Kidney glomerular epithelial cell (primary cell): ENCODE measurements around the gene CMPK2.
"Not testable (repeated sequence)": the region's sequence is repeated elsewhere in the genome, so short reads cannot be mapped to it uniquely, and the experiment has no call there.

Experiments used
- DNase-seq: peaks from one replicate; lab custom pipeline; 2025; lab: John Stamatoyannopoulos, UW

Gene CMPK2, protein sequence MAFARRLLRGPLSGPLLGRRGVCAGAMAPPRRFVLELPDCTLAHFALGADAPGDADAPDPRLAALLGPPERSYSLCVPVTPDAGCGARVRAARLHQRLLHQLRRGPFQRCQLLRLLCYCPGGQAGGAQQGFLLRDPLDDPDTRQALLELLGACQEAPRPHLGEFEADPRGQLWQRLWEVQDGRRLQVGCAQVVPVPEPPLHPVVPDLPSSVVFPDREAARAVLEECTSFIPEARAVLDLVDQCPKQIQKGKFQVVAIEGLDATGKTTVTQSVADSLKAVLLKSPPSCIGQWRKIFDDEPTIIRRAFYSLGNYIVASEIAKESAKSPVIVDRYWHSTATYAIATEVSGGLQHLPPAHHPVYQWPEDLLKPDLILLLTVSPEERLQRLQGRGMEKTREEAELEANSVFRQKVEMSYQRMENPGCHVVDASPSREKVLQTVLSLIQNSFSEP

DNA sequence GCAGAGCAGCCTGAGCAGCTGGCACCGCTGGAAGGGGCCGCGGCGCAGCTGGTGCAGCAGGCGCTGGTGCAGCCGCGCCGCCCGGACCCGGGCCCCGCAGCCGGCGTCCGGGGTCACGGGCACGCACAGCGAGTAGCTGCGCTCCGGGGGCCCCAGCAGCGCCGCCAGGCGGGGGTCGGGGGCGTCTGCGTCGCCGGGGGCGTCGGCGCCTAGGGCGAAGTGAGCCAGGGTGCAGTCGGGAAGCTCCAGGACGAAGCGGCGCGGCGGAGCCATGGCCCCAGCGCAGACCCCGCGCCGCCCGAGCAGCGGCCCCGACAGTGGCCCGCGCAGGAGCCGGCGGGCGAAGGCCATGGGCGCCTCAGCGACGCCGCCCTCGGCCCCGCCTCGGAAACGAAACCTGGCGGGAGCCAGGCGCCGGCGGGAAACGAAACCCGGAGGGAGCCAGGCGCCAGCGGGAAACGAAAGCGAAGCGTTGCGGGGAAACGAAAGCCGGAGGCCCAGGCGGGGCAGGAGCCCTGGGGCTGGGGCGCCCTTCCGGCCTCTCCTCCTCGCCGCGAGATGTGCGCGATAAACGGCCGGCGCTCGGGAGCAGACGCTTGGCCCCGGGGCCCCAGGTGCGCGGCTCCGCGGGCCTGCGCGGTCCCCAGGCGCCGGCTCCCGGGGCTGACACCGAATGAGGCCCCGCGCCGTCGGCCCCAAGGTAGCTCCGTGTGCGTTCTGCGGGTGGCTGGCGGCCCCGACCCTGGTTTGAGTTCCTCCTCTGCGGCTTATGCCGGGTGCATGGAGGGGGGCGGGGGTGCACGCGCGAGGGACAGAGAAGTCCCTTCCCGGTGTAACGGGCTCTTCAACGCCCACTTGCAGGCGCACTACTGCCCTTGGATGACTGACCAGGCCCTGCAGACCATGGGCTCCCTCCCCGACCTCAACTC is at the start of gene CMPK2:
TSS of gene CMPK2 (minus strand) at position 562 of the 929 bp plus-strand sequence. CDS start at position 351, 211 bp downstream.
- no peak for DNase-seq

DNA sequence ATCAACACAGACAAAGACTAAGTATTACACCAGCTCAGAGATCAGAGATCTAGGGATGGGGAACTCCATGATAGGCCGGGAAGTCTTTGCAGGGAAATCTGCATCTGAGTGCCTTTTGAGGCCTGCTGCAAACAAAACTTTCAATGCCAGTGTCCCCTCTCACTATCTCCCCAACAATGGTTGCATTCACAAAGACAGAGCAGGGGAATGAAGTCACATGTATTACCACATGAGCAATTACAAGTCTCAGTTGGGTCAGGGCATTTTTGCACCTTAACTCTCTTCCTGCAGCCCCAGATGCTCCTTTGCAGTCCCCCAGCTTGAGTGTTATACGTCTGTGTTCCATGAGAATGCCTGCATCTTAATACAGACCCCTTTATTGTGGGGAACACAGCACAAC is 49.7 kb upstream of the CMPK2 start:
- no peak for DNase-seq

GRCh38 chr2:6914828-6915227 is 49.1 kb upstream of the CMPK2 start:
- DNase-seq: peak; percentile 30

GRCh38 chr2:6913415-6914157 is 47.9 kb upstream of the CMPK2 start:
- DNase-seq: no peak

DNA sequence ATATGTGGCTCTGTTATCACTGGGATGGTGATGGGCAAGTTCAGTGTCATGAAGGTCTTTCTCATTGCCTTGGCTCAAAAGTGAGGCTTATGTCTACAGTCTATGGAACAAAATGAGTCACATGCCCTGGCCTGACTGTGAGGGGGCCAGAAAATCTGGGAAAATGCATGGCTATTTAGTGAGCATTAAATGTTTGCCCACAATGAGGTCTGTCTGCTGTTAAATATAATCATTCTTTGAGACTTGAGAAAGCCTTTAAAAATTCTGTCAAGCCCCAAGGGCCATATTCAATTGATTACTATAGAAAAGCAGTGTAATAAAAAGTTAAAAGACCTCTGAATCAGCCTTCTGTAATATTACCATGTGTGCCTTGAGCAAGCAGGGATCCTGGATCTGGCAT is 46.0 kb upstream of the CMPK2 start:
- no peak for DNase-seq

- no peak for DNase-seq
Measured at GRCh38 chr2:6909431-6910385, 44.0 kb upstream of the CMPK2 start.

DNA sequence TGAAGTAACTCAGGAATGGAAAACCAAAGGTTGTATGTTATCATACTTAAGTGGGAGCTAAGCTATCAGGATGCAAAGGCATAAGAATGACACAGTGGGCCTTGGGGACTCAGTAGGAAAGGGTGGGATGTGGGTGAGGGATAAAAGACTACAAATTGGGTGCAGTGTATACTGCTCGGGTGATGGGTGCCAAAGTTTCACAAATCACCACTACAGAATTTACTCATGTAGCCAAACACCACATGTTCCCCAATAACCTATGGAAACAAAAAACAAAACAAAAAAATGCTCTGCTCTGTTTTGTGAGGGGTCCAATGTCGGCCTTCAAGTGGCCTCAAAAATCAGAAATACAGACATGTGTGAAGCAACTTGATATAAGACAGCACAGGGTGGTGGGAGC is 42.6 kb upstream of the CMPK2 start:
- no peak for DNase-seq

DNA sequence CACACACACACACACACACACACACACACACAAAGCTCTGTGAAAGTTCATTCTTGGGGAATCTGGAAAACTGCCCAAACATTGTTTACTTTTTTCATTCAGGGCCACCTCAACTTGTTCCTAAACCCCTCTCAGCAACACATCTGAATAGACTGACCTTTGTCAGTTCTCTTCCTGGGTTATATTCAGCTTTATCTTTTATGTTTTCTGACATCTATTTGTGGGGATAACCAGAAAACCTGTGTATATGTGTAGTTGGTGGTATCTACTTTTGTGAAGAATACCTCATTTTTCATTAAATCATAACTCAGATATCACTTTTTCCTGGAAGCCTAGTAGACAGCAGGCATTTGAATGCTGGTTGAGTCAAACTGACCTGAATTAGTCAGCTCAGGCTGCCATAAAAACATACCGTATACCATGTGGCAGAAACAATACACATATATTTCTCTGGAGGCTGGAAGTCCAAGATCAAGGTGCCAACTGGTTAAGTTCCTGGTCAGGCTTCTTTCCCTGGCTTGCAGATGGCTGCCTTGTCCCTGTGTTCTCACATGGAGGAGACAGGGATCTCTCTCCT is 40.5 kb upstream of the CMPK2 start:
- no peak for DNase-seq

DNA sequence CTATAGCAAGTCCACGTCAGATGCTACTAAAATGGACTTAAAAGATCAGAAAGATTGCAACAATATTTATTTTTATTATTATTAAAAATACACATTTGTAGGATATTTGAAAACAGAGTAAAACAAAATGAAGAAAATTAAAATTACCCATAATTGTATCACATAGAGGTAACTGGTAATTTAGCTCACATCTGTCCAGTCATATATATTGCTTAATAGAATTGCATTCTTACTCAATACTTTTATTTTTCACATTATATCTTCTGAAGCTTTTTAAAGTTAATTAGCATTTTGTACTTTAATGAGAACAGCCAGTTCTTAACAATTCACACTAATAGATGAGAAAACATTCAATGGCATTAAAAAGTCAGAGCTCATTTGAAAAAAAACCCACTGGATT is 40.0 kb upstream of the CMPK2 start:
- no peak for DNase-seq

DNA sequence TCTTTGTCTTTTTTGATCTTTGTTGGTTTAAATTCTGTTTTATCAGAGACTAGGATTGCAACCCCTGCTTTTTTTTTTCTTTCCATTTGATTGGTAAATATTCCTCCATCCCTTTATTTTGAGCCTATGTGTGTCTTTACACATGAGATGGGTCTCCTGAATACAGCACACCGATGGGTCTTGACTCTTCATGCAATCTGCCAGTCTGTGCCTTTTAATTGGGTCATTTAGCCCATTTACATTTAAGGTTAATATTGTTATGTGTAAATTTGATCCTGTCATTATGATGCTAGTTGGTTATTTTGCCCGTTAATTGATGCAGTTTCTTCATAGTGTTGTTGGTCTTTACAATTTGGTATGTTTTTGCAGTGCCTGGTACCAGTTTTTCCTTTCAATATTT is 36.9 kb upstream of the CMPK2 start:
- DNase-seq: not testable (repeated sequence)

DNA sequence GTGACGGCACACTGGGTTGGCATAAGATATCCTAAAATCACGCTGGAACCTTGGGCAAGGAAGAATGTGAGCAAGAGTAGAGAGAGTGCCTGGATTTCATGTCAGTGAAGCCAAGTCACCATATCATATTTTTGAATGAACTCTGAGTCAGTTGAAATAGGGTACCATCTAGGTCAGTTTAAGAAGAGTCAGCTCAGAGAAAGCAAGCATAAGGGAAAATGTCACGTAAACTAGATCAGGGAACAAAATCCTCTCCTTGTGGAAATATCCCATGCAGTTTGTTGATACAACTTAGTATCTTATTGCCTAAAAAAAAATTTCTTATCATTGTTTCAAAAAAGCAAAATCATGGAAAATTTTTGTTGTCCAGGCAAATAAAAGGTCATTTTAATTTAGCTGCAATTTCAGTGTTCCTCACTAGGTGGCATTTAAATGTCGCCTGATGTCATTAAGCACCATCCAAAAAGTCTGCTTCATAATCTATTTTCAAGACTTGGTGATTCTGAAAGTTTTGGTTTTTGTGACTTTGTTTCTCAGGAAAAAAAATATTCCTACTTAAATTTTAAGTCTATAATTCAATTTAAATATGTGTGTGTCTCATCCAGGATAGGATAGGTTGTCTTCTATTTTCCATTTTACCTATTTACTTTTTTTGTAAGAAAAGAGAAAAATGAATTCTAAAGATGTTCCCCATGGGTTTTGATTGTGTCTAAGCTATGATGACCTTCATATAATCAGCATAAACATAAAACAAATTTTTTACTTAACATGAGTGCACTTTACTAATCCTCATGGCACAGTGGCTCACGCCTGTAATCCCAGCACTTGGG is 31.4 kb upstream of the CMPK2 start:
- peak; percentile 12 for DNase-seq

DNA sequence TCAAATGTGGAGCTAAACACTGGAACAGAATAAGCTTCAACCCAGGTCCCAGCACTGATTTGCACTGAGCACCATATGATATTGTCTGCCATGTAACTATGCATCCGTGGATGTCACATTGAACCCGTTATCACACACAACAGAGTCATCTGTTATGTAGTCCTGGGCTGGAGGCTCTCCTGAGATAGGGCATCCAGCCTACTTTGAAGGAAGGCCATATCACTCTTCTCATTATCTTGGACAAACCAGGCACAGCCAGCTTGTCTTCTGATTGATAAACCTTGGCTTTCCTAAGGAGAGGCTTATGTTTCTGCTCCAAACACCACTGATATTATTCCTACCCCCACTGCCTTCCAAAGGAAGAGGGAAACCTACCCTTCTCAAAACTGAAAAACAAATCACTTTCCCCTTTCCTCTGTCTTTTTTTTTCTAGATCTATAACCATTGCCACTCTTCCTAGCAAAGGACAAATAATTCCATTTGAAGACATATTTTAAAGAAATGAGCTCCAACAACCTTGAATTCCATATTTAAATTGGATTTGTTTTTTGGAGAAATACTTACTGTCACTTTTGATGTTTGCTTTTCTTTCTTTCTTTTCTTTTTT is 28.3 kb upstream of the CMPK2 start:
- DNase-seq: no peak

DNA sequence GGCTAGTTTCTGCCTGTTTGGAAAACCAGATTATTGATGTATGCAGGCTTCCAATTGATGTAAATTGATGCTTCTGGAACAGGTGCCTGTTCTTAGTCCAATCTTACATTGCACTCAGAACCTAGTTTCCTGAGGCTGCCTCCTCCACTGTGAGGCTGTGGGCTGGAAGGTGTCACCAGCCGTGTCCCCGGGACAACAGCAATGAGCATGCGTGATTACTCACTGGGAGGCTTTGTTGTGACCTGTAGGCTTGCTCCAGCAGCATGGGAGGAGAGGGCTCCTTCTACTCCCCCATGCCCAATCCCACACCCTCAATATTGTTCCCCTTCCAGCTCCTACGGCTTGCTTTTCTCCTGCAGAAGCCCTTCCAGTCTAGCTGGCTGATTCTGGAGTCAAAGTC is 23.0 kb upstream of the CMPK2 start:
- DNase-seq: no peak

GRCh38 chr2:6887751-6888192 is 22.1 kb upstream of the CMPK2 start:
- DNase-seq: no peak

DNA sequence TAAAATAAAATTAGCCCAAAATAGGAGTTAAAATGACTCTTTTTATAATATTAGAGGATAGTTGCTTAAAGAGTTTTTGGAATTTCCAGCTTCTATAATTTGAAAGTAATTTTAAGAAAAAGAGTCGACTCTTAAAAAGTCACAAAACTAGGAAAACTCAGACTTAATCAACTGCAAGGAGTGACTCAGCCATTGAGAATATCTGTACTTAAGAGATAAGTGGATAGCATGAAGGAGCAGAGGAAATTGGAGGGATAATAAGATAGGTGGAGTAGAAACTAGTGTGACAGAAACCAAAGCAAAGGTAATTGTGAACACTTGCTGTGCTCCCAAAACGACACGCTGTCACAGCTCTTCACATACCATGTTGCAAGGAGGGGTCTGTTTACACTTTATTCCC is 20.3 kb upstream of the CMPK2 start:
- DNase-seq: no peak

DNA sequence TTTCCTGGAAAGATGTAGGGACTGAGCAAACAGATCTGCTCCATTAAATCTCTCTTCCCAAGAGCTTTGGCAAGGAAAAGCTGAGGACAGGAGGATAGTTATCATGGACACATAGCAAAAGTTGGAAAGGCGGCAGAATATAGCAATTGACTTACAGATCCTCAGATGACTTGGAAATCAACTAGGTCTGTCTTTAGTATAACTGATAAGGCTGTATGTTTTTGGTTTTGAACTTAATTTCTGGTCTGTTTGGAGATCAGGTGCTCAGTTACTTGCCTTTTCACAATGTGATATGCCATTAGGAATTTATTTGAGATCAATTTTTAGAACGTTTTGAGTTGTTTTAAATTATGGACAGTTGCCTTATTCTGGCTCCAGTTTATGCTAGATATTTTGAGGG is 19.8 kb upstream of the CMPK2 start:
- no peak for DNase-seq

DNA sequence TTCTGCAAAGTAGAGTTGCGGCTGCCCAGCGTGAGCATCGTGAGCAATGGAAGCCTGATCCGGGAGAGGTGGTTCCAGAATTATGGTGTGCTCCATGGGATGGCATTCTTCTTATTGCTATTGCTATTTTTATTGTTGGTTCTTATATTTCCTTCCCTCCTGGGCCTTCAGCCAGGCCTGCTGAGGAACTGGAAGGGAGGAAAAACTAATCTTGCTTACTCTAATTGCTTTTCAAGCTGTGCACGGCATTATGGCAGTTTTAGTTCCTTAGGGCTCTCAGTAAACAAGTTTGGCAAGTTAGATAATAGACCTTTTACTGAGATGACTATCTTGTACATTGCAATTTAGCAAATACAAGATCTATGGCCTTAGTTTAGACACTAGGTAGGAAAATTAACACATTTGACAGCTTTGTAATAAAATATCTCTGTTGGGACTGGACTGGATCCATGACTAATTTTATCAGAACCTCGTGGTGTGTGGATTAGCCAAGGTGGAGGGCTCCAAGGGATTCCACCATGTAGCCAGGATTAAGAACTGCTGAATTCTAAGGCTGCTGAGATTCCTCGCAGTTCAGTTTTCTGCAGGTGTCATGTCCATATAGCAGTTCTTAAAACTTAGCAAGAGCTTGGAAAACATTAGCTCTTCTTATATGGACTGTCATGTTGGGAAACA is 17.9 kb upstream of the CMPK2 start:
- DNase-seq: no peak

DNA sequence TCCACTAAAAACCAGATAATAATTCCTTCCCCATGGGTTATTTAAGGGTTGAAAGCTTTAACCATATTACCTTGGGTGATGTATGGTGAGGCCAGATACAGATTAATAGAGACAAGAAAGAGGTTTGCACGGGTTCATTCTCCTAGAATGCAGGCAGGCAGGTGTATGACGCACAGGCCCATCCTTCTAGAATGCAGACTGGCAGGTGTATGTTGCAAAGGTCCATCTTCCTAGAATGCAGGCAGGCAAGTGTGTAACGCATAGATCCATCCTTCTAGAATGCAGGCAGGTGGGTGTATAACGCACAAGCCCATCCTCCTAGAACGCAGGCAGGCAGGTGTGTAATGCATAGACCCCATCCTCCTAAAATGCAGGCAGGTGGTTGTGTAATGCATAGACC is 15.8 kb upstream of the CMPK2 start:
- DNase-seq: no peak

DNA sequence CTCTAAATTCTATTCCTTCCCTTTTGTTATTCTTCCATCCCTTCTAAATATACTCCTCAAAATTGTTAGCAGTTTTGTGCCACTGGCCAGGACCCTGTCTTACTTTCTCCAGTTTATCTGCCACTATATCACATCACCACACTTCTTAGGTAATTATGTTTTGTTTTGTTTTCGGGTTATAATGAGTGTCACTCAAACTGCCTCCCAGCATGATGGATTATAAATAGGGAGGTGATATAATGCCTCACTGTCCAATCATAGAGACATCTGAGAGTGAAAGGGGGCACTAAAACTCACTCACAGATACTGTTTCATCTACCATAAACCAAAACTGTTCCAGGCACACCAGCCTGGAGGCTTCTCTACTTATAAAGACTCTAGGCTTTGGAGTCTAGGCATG is 15.3 kb upstream of the CMPK2 start:
- no peak for DNase-seq
